Activated CD4-positive, alpha-beta T cell treated with anti-CD3 and anti-CD28 coated beads, Interleukin-2, amount 50 U/mL, for 16 hours (primary cell): ENCODE results near the gene APOE.
"Not testable (repeated sequence)": the region's sequence is repeated elsewhere in the genome, so short reads cannot be mapped to it uniquely, and the experiment has no call there.

ENCODE experiments used
- DNase-seq: peaks from one replicate; pipeline ENCODE4 v3.0.0-alpha.2; 2020

The APOE gene

DNA sequence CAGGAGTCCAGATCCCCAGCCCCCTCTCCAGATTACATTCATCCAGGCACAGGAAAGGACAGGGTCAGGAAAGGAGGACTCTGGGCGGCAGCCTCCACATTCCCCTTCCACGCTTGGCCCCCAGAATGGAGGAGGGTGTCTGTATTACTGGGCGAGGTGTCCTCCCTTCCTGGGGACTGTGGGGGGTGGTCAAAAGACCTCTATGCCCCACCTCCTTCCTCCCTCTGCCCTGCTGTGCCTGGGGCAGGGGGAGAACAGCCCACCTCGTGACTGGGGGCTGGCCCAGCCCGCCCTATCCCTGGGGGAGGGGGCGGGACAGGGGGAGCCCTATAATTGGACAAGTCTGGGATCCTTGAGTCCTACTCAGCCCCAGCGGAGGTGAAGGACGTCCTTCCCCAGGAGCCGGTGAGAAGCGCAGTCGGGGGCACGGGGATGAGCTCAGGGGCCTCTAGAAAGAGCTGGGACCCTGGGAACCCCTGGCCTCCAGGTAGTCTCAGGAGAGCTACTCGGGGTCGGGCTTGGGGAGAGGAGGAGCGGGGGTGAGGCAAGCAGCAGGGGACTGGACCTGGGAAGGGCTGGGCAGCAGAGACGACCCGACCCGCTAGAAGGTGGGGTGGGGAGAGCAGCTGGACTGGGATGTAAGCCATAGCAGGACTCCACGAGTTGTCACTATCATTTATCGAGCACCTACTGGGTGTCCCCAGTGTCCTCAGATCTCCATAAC lies at the start of gene APOE:
Gene APOE (plus strand): TSS at position 360 of the 724 bp plus-strand sequence. CDS start 829 bp downstream, outside the sequence.
- DNase-seq: no peak

DNA sequence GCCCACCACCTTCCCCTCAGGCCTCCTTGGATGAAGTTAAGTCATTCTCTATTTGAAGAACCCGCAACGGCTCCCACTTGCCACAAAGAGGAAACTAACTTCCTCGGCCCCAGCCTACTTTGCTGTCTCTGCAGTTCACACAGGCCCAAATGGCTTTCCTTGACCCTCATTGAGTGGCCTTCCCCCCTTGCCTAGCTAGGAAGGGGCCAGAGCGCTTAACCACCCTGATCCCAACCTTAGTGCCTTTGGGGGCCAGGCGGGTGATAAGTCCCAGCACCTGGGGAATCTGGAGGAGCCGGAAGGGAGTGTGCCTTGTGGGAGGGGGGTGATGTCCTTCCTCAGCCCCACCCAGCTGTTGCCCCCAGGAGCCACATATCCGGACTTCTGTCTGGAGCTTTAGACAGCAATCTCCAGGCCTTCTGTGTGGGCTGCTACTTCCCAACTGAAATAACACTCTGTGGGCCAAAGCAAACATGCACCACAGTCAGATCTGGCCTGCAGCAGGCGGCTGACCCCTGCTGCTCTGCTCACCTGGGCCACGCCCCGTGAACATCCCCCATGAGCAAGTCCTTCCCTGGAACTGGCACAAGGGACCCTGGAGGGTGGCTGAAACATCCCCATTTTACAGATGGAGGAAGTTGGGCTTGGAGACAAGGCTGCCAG lies 49.0 kb upstream of the APOE start:
- DNase-seq: no peak

GRCh38 chr19:44857837-44858236 lies 47.8 kb upstream of the APOE start:
- DNase-seq: no peak

GRCh38 chr19:44861576-44861975 lies 44.0 kb upstream of the APOE start:
- DNase-seq: not testable (repeated sequence)

DNA sequence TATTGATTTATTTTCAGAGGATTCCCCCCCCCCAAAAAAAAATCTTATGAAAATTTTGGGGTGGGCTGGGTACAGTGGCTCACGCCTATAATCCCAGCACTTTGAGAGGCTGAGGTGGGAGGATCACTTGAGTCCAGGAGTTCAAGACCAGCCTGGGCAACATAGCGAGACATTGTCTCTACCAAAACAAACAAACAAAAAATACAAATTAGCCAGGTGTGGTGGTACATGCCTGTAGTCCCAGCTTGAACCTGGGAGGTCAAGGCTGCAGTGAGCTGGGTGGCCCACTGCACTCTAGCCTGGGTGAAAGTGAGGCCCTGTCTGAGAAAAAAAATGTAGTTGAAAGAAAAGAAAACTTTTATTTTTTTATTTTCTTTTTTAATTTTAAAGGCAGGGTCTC lies 41.6 kb upstream of the APOE start:
- no peak for DNase-seq

GRCh38 chr19:44865196-44865767 lies 40.3 kb upstream of the APOE start:
- no peak for DNase-seq

DNA sequence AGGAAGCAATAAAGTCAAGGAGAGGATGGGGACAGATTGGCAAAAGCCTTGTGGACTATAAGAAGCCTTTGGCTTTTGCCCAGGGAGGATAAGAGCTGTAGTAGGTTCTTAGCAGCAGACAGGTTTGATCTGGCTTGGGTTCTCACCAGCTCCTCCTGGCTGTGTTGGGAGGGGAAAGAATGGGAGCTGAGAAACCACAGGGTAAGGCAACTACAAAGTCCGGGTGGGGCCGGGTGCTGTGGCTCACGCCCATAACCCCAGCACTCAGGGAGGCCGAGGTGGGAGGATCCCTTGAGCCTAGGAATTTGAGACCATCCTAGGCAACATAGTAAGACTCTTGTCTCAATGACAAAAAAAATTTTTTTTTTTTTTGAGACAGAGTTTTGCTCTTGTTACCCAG lies 38.9 kb upstream of the APOE start:
- DNase-seq: no peak

- DNase-seq: no peak
Observed at GRCh38 chr19:44867578-44867977, 38.0 kb upstream of the APOE start.

GRCh38 chr19:44869733-44870470 lies 35.7 kb upstream of the APOE start:
- DNase-seq: no peak

- DNase-seq: no peak
Observed at GRCh38 chr19:44871809-44872208, 33.8 kb upstream of the APOE start.

- DNase-seq: no peak
Observed at GRCh38 chr19:44872661-44873060, 32.9 kb upstream of the APOE start.

DNA sequence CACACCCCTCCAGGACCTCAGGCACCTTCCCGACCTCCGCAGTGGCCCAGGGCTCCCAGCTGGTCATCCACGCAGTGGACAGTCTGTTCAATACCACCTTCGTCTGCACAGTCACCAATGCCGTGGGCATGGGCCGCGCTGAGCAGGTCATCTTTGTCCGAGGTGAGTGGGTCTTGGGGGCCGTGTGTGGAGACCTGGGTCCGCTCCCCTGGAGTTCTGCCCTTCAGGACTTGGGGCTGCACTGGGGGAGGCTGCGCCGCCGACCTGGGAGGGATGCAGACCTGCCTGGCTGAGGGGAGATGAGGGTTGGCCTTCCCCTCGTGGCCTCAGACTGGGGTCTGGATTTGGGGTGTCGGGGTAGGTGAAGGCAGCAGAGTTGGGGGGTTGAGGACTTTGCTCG lies 31.3 kb upstream of the APOE start:
- DNase-seq: no peak

- no peak for DNase-seq
Observed at GRCh38 chr19:44875666-44876451, 29.7 kb upstream of the APOE start.

DNA sequence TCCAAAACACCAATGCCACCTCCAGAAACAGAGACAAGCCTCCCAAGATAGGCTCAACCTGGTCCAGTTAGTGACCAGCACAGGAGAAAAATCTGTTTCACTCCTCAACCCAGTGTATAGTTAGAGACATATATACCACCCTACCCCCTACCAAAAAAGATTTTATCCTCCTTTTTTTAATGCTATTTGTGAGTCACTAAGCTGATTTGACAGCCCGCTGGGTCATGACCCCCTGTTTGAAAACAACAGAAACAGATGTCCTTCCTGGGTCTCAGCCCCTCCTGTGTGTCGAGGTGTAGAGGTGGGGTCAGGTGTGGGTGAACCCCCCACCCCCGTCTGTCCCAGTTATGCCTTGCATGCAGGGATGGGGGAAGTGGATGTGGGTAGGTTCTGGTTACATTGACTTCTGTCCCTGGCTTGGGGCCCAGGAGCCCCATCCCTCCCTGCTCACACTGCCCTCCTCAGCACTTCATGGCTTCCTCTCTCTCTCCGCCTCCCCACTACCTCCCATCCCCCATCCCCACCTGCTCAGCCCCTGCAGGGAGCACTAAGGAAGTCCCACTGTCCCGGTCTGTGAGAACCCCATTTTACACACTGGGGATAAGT lies 28.6 kb upstream of the APOE start:
- no peak for DNase-seq

DNA sequence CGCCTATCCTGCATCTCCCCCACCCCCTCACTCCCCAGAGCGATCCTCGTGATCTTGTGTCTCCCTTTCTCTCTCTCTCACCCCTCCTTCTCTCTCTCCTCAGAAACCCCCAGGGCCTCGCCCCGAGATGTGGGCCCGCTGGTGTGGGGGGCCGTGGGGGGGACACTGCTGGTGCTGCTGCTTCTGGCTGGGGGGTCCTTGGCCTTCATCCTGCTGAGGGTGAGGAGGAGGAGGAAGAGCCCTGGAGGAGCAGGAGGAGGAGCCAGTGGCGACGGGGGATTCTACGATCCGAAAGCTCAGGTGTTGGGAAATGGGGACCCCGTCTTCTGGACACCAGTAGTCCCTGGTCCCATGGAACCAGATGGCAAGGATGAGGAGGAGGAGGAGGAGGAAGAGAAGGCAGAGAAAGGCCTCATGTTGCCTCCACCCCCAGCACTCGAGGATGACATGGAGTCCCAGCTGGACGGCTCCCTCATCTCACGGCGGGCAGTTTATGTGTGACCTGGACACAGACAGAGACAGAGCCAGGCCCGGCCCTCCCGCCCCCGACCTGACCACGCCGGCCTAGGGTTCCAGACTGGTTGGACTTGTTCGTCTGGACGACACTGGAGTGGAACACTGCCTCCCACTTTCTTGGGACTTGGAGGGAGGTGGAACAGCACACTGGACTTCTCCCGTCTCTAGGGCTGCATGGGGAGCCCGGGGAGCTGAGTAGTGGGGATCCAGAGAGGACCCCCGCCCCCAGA lies 27.3 kb upstream of the APOE start:
- no peak for DNase-seq

GRCh38 chr19:44879309-44880065 lies 26.1 kb upstream of the APOE start:
- DNase-seq: no peak

GRCh38 chr19:44882063-44882462 lies 23.5 kb upstream of the APOE start:
- no peak for DNase-seq

GRCh38 chr19:44882619-44883397 lies 22.8 kb upstream of the APOE start:
- DNase-seq: not testable (repeated sequence)

DNA sequence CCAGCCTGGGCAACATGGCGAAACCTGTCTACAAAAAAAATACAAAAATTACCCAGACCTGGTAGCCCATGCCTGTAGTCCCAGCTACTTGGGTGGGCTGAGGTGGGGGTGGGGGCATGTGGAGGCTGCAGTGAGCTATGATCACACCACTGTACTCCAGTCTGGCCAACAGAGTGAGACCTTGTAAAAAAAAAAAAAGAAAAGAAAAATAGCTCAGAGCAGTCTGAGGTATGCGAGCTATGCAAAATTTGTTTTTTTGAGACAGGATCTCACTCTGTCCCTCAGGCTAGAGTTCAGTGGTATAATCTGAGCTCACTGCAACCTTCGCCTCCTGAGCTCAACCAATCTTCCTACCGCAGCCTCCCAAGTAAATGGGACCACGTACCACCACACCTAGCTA lies 21.7 kb upstream of the APOE start:
- no peak for DNase-seq

GRCh38 chr19:44884566-44884965 lies 21.0 kb upstream of the APOE start:
- no peak for DNase-seq
